WTC11 (cell line): ENCODE data around the gene CHRNE. TPM values are rescaled to one million over a fixed set of nuclear protein-coding genes. Genes with fewer than 3 reads are reported as not detected.

Source experiments
- ATAC-seq: fragments of 200-7000 bp; cut with Tn5 transposase; 2 replicates; pipeline ENCODE4 v1.10.0; 2021; ENCODE audit warnings: mild to moderate bottlenecking, moderate library complexity
- CTCF ChIA-PET: fragments of 300-600 bp; sonication (Branson Sonifier 250); formaldehyde crosslinking; loops from one replicate; lab custom pipeline; 2021; ENCODE audit warnings: antibody characterized with exemption; lab: Charles Lee
- POLR2A ChIA-PET: fragments of 350-600 bp; sonication (Branson Sonifier 250); formaldehyde crosslinking; loops from one replicate; lab custom pipeline; 2021; ENCODE audit warnings: antibody characterized with exemption; lab: Charles Lee
- DNase-seq: peaks from one replicate; pipeline ENCODE4 v3.0.0; 2021; ENCODE audit warnings: low spot score
- H3K27ac Mint-ChIP-seq: 2 replicates; pipeline ENCODE4 v1.8.0; 2021; ENCODE audit warnings: mixed read lengths
- H3K27me3 Mint-ChIP-seq: 2 replicates; pipeline ENCODE4 v1.8.0; 2021; ENCODE audit warnings: low read depth, mild to moderate bottlenecking, moderate library complexity, mixed read lengths
- H3K36me3 Mint-ChIP-seq: 2 replicates; pipeline ENCODE4 v1.8.0; 2021; ENCODE audit warnings: mixed read lengths
- H3K4me1 Mint-ChIP-seq: 2 replicates; pipeline ENCODE4 v1.8.0; 2022; ENCODE audit warnings: mixed read lengths
- H3K4me3 Mint-ChIP-seq: 2 replicates; pipeline ENCODE4 v1.8.0; 2021; ENCODE audit warnings: mild to moderate bottlenecking, moderate library complexity, mixed read lengths
- H3K9me3 Mint-ChIP-seq: 2 replicates; pipeline ENCODE4 v1.8.0; 2021; ENCODE audit warnings: mixed read lengths
- CBFB ChIP-seq: sonication (generic); formaldehyde crosslinking; IDR thresholded peaks from 2 replicates; pipeline ENCODE4 v1.8.1; 2022; ENCODE audit warnings: mild to moderate bottlenecking, low read depth, missing genetic modification reagents
- CDX4 ChIP-seq: fragments of 250-450 bp; sonication (Bioruptor Pico); IDR thresholded peaks from 2 replicates; pipeline ENCODE4 v1.9.0; 2021; ENCODE audit warnings: moderate library complexity, mild to moderate bottlenecking, inconsistent platforms, borderline replicate concordance
- E2F1 ChIP-seq: sonication (generic); formaldehyde crosslinking; IDR thresholded peaks from 2 replicates; pipeline ENCODE4 v1.8.0; 2022; ENCODE audit warnings: mild to moderate bottlenecking, missing genetic modification reagents
- EMX1 ChIP-seq: fragments of 250-450 bp; sonication (Bioruptor Pico); IDR thresholded peaks from 2 replicates; pipeline ENCODE4 v1.8.0; 2021; ENCODE audit warnings: mild to moderate bottlenecking
- IRF1 ChIP-seq: sonication (generic); formaldehyde crosslinking; IDR thresholded peaks from 2 replicates; pipeline ENCODE4 v1.8.0; 2023; ENCODE audit warnings: missing genetic modification reagents
- JUN ChIP-seq: sonication (generic); formaldehyde crosslinking; IDR thresholded peaks from 2 replicates; pipeline ENCODE4 v1.8.0; 2023; ENCODE audit warnings: mild to moderate bottlenecking, missing genetic modification reagents
- MXD4 ChIP-seq: fragments of 250-450 bp; sonication (Bioruptor Pico); IDR thresholded peaks from 2 replicates; pipeline ENCODE4 v1.8.0; 2021; ENCODE audit warnings: mild to moderate bottlenecking, moderate library complexity, borderline replicate concordance
- NFATC4 ChIP-seq: fragments of 250-450 bp; sonication (Bioruptor Pico); IDR thresholded peaks from 2 replicates; pipeline ENCODE4 v1.9.0; 2021; ENCODE audit warnings: mild to moderate bottlenecking
- SOX15 ChIP-seq: fragments of 250-450 bp; sonication (Bioruptor Pico); IDR thresholded peaks from 2 replicates; pipeline ENCODE4 v1.9.0; 2021; ENCODE audit warnings: mild to moderate bottlenecking
- TEAD4 ChIP-seq: sonication (generic); formaldehyde crosslinking; IDR thresholded peaks from 2 replicates; pipeline ENCODE4 v1.8.0; 2022; ENCODE audit warnings: mild to moderate bottlenecking, missing genetic modification reagents
- ZNF219 ChIP-seq: sonication (generic); formaldehyde crosslinking; IDR thresholded peaks from 2 replicates; pipeline ENCODE4 v1.8.0; 2023; ENCODE audit warnings: missing genetic modification reagents, mild to moderate bottlenecking, borderline replicate concordance
- total RNA-seq: library from RNA; stranded (reverse); gene quantifications from 3 replicates; pipeline ENCODE4 v1.2.3, GENCODE V29; 2021
- TF ChIP-seq, protein P1 (sequence below): sonication (generic); formaldehyde crosslinking; IDR thresholded peaks from 2 replicates; pipeline ENCODE4 v1.8.1; 2022; ENCODE audit warnings: mild to moderate bottlenecking, moderate library complexity, missing genetic modification reagents
- TF ChIP-seq, protein P2 (sequence below): sonication (generic); formaldehyde crosslinking; IDR thresholded peaks from 2 replicates; pipeline ENCODE4 v1.8.0; 2022; ENCODE audit warnings: mild to moderate bottlenecking, missing genetic modification reagents
- TF ChIP-seq, protein P3 (sequence below): sonication (generic); formaldehyde crosslinking; conservative IDR thresholded peaks from 2 replicates; pipeline ENCODE4 v1.8.1; 2023; ENCODE audit warnings: mild to moderate bottlenecking, low read depth, missing genetic modification reagents, moderate library complexity
- TF ChIP-seq, protein P4 (sequence below): sonication (generic); formaldehyde crosslinking; IDR thresholded peaks from 2 replicates; pipeline ENCODE4 v1.8.1; 2022; ENCODE audit warnings: low read depth, mild to moderate bottlenecking, moderate library complexity, missing genetic modification reagents, borderline replicate concordance

CHRNE gene
- total RNA-seq, 1 experiment from 2014 or later: 0.70 TPM

DNA sequence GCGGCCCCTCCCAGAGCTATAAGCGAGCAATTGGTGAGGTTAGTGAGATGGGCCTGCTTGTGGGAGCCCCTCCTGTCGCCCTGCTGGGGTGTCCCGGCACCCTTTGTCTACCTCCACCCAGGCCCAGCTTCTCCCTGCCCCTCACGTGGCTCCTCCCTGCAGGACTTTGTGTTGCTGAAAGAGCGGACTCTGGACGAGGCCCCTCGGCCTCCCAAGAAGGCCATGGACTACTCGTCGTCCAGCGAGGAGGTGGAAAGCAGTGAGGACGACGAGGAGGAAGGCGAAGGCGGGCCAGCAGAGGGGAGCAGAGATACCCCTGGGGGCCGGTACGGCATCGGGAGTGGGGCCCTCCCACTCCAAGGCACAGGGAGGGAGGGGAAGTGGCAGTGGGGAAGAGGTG lies 9.6 kb downstream of the CHRNE start (continued):
- TF ChIP-seq, protein P1, sequence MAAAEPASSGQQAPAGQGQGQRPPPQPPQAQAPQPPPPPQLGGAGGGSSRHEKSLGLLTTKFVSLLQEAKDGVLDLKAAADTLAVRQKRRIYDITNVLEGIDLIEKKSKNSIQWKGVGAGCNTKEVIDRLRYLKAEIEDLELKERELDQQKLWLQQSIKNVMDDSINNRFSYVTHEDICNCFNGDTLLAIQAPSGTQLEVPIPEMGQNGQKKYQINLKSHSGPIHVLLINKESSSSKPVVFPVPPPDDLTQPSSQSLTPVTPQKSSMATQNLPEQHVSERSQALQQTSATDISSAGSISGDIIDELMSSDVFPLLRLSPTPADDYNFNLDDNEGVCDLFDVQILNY (CRISPR knock-in tag): no peak
- TF ChIP-seq, protein P2, sequence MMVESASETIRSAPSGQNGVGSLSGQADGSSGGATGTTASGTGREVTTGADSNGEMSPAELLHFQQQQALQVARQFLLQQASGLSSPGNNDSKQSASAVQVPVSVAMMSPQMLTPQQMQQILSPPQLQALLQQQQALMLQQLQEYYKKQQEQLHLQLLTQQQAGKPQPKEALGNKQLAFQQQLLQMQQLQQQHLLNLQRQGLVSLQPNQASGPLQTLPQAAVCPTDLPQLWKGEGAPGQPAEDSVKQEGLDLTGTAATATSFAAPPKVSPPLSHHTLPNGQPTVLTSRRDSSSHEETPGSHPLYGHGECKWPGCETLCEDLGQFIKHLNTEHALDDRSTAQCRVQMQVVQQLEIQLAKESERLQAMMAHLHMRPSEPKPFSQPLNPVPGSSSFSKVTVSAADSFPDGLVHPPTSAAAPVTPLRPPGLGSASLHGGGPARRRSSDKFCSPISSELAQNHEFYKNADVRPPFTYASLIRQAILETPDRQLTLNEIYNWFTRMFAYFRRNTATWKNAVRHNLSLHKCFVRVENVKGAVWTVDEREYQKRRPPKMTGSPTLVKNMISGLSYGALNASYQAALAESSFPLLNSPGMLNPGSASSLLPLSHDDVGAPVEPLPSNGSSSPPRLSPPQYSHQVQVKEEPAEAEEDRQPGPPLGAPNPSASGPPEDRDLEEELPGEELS (CRISPR knock-in tag): no peak
- TF ChIP-seq NFATC4 (CRISPR knock-in tag): no peak
- no peak for TF ChIP-seq CBFB (CRISPR knock-in tag)
- no peak for TF ChIP-seq MXD4 (CRISPR knock-in tag)

- 0 out of 2 replicates have a peak, but pooled peaks cover 5% of the 10 kb centered on the region for H3K4me1 Mint-ChIP-seq
- no peak overlapping the region for H3K27ac Mint-ChIP-seq
Observed at GRCh38 chr17:4892499-4893221, 10.2 kb downstream of the CHRNE start.

More at GRCh38 chr17:4892499-4893221, 10.2 kb downstream of the CHRNE start:
- DNase-seq (no peak), ATAC-seq (no peak)
- no peaks in the 10 kb centered on the region for H3K27me3 Mint-ChIP-seq
- H3K9me3 Mint-ChIP-seq: no peaks in the 10 kb centered on the region
- CTCF ChIA-PET: no interaction called here
- TF ChIP-seq E2F1 (no peak), JUN (CRISPR knock-in tag) (no peak), SOX15 (no peak), IRF1 (no peak), EMX1 (CRISPR knock-in tag) (no peak), CDX4 (no peak), TEAD4 (CRISPR knock-in tag) (no peak), MXD4 (CRISPR knock-in tag) (no peak), ZNF219 (CRISPR knock-in tag) (no peak)
- TF ChIP-seq, protein P3, sequence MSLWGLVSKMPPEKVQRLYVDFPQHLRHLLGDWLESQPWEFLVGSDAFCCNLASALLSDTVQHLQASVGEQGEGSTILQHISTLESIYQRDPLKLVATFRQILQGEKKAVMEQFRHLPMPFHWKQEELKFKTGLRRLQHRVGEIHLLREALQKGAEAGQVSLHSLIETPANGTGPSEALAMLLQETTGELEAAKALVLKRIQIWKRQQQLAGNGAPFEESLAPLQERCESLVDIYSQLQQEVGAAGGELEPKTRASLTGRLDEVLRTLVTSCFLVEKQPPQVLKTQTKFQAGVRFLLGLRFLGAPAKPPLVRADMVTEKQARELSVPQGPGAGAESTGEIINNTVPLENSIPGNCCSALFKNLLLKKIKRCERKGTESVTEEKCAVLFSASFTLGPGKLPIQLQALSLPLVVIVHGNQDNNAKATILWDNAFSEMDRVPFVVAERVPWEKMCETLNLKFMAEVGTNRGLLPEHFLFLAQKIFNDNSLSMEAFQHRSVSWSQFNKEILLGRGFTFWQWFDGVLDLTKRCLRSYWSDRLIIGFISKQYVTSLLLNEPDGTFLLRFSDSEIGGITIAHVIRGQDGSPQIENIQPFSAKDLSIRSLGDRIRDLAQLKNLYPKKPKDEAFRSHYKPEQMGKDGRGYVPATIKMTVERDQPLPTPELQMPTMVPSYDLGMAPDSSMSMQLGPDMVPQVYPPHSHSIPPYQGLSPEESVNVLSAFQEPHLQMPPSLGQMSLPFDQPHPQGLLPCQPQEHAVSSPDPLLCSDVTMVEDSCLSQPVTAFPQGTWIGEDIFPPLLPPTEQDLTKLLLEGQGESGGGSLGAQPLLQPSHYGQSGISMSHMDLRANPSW: no peak
- TF ChIP-seq, protein P4, sequence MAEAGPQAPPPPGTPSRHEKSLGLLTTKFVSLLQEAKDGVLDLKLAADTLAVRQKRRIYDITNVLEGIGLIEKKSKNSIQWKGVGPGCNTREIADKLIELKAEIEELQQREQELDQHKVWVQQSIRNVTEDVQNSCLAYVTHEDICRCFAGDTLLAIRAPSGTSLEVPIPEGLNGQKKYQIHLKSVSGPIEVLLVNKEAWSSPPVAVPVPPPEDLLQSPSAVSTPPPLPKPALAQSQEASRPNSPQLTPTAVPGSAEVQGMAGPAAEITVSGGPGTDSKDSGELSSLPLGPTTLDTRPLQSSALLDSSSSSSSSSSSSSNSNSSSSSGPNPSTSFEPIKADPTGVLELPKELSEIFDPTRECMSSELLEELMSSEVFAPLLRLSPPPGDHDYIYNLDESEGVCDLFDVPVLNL (CRISPR knock-in tag): no peak
- H3K36me3 Mint-ChIP-seq: peaks cover 21% of the 10 kb centered on the region
- POLR2A ChIA-PET: no interaction called here
- no peak overlapping the region for H3K4me3 Mint-ChIP-seq
